ENCODE measurements around the gene ARHGAP29.

ARHGAP29 gene

GRCh38 chr1:94235189-94236012 is 2.0 kb downstream of the ARHGAP29 start:
- DNase-seq = no peak

DNA sequence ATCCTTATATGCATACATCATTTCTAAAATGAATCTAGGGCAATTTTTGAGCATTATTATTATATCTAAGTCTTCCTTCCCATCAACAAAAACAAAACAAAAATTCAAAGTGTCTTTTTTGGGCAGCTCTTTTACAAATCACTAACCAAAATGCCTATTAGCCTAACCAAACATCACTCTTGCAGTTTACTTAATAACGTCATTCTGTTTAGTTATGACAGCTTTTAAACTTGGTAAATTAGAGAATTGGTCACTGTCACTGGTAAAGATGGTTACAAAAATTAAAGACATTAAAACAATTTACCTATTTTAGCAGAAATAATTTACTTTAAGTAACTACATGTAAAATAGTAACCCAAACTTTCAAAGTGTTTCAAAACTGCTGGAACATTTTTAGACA is 2.8 kb downstream of the ARHGAP29 start:
- no peak for DNase-seq

- DNase-seq = no peak
Measured at GRCh38 chr1:94231746-94232145, 5.6 kb downstream of the ARHGAP29 start.

- DNase-seq = no peak
Measured at GRCh38 chr1:94230920-94231319, 6.5 kb downstream of the ARHGAP29 start.

DNA sequence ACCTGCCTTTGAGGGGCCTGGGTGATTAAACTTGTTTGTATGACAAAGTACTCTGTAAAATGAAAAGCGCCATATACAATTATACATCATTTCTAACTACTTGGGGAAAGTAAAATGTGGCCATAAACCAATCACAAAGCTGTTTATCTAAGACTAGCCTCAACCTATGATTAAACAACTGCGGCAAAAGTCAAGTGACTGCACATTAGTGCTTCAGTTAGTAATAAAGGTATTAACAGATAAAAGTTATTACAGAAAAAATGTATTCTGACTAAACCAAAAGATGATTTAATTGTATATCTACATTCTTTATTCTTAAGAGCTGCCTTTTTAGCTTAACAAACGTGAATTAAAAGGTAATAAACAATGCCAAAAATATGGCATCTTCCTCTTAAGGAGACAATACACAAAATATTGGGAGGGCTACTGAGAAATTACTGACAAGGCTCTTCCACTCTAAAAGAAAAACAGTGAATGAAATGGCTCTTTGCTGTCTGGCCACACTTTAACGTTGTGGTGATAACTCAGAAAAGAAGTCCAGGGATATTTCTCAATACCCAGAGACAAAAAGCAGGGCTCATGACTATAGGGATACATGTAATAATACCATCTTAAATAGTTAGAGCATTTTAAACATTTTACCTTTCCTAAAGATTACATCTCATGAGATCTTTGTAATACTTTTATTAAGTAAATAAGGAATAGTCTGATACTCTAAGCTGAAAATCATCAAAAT is 8.6 kb downstream of the ARHGAP29 start:
- no peak for DNase-seq

DNA sequence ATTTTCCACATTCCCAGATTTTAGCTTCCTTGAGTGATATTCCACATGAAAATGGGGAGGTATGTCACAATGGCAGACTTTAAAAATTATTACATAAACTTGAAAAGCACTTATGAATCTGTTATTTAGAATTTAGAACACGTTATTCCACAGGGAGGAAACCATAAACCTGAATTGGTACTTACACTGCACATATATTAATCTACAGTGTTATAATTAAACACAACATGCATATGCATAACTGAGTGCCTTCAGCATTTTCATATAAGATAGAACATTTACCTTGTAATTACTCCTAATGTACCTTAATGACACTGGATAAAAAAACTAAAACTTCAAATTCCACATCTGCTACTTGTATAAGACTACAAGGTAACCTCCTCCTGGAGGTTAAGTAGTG is 9.8 kb downstream of the ARHGAP29 start:
- no peak for DNase-seq

DNA sequence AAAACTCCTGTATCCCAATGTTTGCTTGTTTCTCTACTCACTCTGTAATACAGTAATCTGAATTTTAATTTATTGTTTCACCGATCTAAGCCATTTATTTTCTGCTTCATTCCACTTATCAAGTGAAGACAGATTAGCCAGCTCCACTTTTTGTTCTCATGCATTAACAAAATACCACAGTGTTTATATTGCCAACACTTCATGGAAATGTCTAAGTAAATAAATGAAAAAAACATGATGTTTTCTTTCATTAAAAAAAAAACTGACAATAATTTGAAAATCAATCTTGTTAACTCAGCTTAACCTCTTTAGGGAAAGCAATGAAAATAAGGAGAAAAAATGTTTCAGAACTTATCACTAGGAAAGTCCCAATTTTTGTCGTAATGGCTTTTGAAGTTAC is 11.5 kb downstream of the ARHGAP29 start:
- DNase-seq = no peak

- no peak for DNase-seq
Measured at GRCh38 chr1:94218332-94218731, 19.1 kb downstream of the ARHGAP29 start.

- DNase-seq = no peak
Measured at GRCh38 chr1:94215955-94216354, 21.4 kb downstream of the ARHGAP29 start.

GRCh38 chr1:94209982-94210381 is 27.4 kb downstream of the ARHGAP29 start:
- DNase-seq = no peak

- no peak for DNase-seq
Measured at GRCh38 chr1:94209425-94209824, 28.0 kb downstream of the ARHGAP29 start.

GRCh38 chr1:94207695-94208094 is 29.7 kb downstream of the ARHGAP29 start:
- DNase-seq = no peak

GRCh38 chr1:94205639-94206038 is 31.7 kb downstream of the ARHGAP29 start:
- no peak for DNase-seq

DNA sequence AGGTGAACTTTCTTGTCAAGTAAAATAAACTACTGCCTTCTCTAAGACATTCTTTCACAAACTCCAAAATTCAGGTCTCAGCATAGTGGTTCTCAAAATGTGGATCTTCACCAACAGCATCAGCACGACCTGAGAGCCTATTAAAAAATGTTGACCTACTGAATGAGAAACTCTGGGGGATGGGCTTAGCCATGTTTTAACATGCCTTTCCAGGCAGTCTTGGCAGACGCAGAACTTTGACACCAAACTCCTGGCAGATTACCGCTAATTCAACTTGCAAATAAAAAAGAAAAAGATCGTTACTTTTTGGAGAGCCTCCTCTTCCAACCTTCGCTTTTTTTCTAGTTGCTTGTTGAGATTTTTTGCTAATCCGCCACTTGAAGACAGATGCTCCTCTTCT is 35.1 kb downstream of the ARHGAP29 start:
- peak; percentile 38 for DNase-seq

- DNase-seq = no peak
Measured at GRCh38 chr1:94199398-94199797, 38.0 kb downstream of the ARHGAP29 start.

DNA sequence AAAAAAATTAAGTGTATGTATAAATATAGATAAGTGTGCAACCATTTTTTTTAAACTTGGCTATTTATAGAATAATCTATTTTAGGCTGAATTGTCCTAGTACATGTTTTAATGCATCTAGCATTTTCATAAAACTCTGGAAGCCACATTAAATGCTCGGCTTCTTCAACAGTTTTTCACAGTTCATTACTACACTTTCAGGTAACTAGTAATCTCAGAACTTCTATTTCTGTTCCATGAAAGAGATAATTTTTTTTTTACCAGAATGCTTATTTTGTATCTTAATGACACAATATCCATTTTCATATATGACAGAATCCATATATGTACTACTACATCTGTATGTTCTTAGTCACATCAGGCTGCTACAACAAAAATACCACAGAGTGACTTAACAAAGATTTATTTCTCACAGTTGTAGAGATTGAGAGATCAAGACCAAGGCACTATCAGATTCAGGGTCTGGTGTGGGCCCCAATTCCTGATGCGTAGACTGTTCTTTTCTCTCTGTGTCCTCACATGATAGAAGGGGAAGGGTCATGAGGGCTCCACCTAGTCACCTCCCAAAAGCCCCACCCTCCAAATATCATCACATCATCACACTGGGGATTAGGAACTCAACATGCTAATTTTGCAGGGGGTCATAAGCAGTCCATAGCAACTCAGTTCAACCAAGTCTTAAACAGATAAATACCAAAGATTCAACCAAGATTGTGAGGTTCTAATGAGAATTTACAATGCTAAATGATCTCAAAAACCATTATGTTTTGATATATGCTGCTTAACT is 43.1 kb downstream of the ARHGAP29 start:
- DNase-seq = no peak

- DNase-seq = no peak
Measured at GRCh38 chr1:94193128-94193527, 44.3 kb downstream of the ARHGAP29 start.

DNA sequence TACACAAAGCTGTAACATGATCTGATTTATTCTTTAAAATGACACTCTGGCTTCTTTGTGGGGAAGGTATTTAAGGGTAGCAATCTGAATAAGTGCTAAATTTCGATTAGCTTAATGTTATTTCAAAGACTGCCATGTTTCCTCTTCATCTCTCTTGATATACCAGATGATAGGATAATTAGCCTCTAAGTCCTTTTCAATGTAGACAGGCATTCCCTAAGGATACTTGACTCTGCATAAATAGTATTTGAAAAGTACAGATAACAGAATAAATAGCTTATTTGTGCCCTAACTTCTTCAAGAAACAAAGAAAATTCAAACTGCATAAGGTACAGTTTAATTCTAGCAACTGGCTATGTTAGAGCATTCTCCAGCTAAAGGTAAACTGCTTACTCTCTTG is 46.2 kb downstream of the ARHGAP29 start:
- DNase-seq = peak; percentile 19

DNA sequence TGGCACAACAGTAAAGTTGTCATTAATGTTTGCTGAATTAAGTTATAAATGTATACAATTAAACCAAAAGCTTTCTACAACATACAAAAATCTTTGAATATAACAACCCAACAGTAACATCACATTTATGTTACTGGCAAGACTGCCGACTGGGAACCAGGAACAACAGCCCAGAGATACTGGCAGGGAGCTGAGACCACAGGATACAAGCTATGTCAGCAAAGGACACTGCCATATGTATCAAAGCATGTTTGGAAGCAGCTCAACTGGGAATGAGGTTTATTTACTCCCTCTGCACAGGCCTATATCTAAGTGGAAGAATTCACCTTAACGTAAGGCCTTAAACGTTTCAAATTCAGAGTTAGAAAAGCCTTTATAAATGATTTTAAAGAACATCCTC is 50.4 kb downstream of the ARHGAP29 start:
- no peak for DNase-seq

DNA sequence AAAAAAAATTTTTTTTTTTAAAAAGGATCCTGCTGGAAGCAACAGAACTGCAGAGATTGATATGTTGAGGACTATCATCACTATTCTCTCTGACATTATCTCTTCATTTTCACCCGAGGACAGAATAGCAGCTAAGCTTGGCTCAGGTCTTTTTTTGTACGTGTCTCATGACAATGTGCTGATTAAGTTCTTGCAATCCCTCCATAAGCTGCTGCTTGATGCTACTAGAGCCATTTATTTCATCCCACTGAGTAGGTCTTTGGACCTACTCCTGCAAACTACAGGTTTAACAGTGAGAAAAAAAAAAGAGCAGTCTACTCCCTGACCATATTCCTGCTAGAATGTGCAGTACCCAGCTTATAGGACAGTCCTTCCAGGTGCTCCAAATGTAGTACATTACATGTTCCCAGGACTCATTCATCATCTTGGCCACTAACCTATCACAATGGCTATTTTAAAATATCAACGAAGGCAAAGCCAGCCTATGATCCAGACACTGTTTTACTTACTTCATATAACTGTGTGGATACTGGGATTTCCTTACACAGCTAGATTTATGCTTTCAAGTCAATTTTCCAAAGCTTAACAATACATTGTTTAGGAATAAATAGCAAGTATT is 54.1 kb downstream of the ARHGAP29 start:
- DNase-seq = no peak

GRCh38 chr1:94182191-94182590 is 55.2 kb downstream of the ARHGAP29 start:
- DNase-seq = no peak

GRCh38 chr1:94180650-94181049 is 56.7 kb downstream of the ARHGAP29 start:
- no peak for DNase-seq

GRCh38 chr1:94178901-94179300 is 58.5 kb downstream of the ARHGAP29 start:
- no peak for DNase-seq
